NCI-H1092 treated with DMSO at 0.1 percent for 48 hours (cell line): ENCODE data around the gene MAGI3.
"Not testable (repeated sequence)": the region's sequence is repeated elsewhere in the genome, so short reads cannot be mapped to it uniquely, and the experiment has no call there.

ENCODE experiments used
- DNase-seq: peaks from one replicate; lab custom pipeline; 2025; lab: John Stamatoyannopoulos, UW

MAGI3 gene

GRCh38 chr1:113517346-113517745 is 127.0 kb downstream of the MAGI3 start:
- no peak for DNase-seq

GRCh38 chr1:113517983-113518382 is 127.7 kb downstream of the MAGI3 start:
- DNase-seq = no peak

- DNase-seq = no peak
These were observed 129.2 kb downstream of the MAGI3 start for GRCh38 chr1:113519556-113519955.

- no peak for DNase-seq
These were observed 139.7 kb downstream of the MAGI3 start for GRCh38 chr1:113530021-113530420.

GRCh38 chr1:113531321-113531720 is 141.0 kb downstream of the MAGI3 start:
- no peak for DNase-seq

- no peak for DNase-seq
These were observed 142.7 kb downstream of the MAGI3 start for GRCh38 chr1:113533061-113533460.

GRCh38 chr1:113534130-113534817 is 144.0 kb downstream of the MAGI3 start:
- no peak for DNase-seq

GRCh38 chr1:113534875-113535274 is 144.6 kb downstream of the MAGI3 start:
- DNase-seq = no peak

GRCh38 chr1:113536182-113536780 is 146.0 kb downstream of the MAGI3 start:
- no peak for DNase-seq

- no peak for DNase-seq
These were observed 147.9 kb downstream of the MAGI3 start for GRCh38 chr1:113538225-113538624.

GRCh38 chr1:113540335-113540734 is 150.0 kb downstream of the MAGI3 start:
- no peak for DNase-seq

- DNase-seq = no peak
These were observed 150.8 kb downstream of the MAGI3 start for GRCh38 chr1:113541106-113541505.

- no peak for DNase-seq
These were observed 151.9 kb downstream of the MAGI3 start for GRCh38 chr1:113542221-113542701.

GRCh38 chr1:113543110-113543509 is 152.8 kb downstream of the MAGI3 start:
- DNase-seq = no peak

- DNase-seq = no peak
These were observed 154.9 kb downstream of the MAGI3 start for GRCh38 chr1:113545210-113545609.

- DNase-seq = no peak
These were observed 155.3 kb downstream of the MAGI3 start for GRCh38 chr1:113545626-113546025.

GRCh38 chr1:113551728-113552127 is 161.4 kb downstream of the MAGI3 start:
- no peak for DNase-seq

GRCh38 chr1:113552244-113552643 is 161.9 kb downstream of the MAGI3 start:
- DNase-seq = no peak

- DNase-seq = no peak
These were observed 166.9 kb downstream of the MAGI3 start for GRCh38 chr1:113557187-113557586.

GRCh38 chr1:113565621-113566020 is 175.3 kb downstream of the MAGI3 start:
- DNase-seq = no peak

- no peak for DNase-seq
These were observed 177.1 kb downstream of the MAGI3 start for GRCh38 chr1:113567427-113567826.

- DNase-seq = not testable (repeated sequence)
These were observed 185.5 kb downstream of the MAGI3 start for GRCh38 chr1:113575744-113576260.

GRCh38 chr1:113576271-113576670 is 186.0 kb downstream of the MAGI3 start:
- no peak for DNase-seq
